ENCODE results near the gene CLEC7A.

GRCh38 chr12:10067942-10068341 is 62.1 kb downstream of the CLEC7A start:
- TF ChIP-seq ARNT (IDR thresholded peaks at IDR 0.05) (no peak), ELF4 (IDR thresholded peaks at IDR 0.05) (no peak), ZNF384 (IDR thresholded peaks at IDR 0.05) (no peak), SUZ12 (IDR thresholded peaks at IDR 0.05) (no peak), FOXM1 (IDR thresholded peaks at IDR 0.05; ENCODE audit: borderline replicate concordance) (no peak), NFRKB (IDR thresholded peaks at IDR 0.05) (no peak), PKNOX1 (IDR thresholded peaks at IDR 0.05) (no peak), FOXK2 (IDR thresholded peaks at IDR 0.05) (no peak), BHLHE40 (IDR thresholded peaks at IDR 0.05; ENCODE audit: borderline replicate concordance) (no peak), SP1 (IDR thresholded peaks at IDR 0.05) (no peak), FOXA1 (IDR thresholded peaks at IDR 0.05) (no peak), LEF1 (IDR thresholded peaks at IDR 0.05; ENCODE audit: borderline replicate concordance) (no peak)
